Measurements from ENCODE around the gene TBL1XR1. TPM values are rescaled to one million over a fixed set of nuclear protein-coding genes. Genes with fewer than 3 reads are reported as not detected.

TBL1XR1 gene
- total RNA-seq, 1 experiment from 2014 or later = 175 TPM

DNA sequence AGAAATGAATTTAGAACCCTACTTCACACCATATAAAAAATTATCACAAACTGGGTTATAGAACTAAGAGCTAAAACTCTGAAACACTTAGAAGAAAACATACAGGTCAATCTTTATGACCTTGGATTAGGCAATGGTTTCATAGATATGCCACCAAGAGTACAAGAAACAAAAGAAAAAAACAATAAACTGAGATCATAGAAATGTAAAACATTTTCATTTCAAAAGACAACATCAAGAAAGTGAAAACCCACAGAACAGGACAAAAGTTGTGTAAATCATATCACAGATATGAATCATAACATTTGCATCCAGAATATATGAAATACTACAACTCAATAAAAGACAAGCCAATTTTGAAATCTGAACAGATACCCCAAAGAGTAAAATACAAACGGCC, 72.4 kb downstream of the TBL1XR1 start:
- Histone ChIP-seq H4K20me1 (ENCODE audit: control insufficient read depth, insufficient read depth, insufficient read length) (no peaks in the 10 kb centered on the region), H4K91ac (ENCODE audit: insufficient read length, low read depth, low read length) (no peak overlapping the region), H3K4me2 (ENCODE audit: insufficient read depth, insufficient read length, low read length) (no peak overlapping the region), H3K9ac (ENCODE audit: extremely low read depth, insufficient read length, low read length) (no peak overlapping the region), H2BK12ac (ENCODE audit: insufficient read length, low read depth, low read length) (no peak overlapping the region), H3K9me3 (ENCODE audit: control insufficient read depth, low read depth, low read length) (no peaks in the 10 kb centered on the region), H3K79me2 (ENCODE audit: insufficient read depth, low read length) (peaks cover 54% of the 10 kb centered on the region), H3K4me1 (ENCODE audit: insufficient read depth, low read length) (no peaks in the 10 kb centered on the region; the same call in 1 of the 2 replicates), H3K14ac (ENCODE audit: insufficient read depth, low read length) (no peak overlapping the region), H4K5ac (ENCODE audit: insufficient read length, low read depth, low read length) (no peak overlapping the region), H2AFZ (ENCODE audit: low read length) (no peak overlapping the region), H3K23me2 (ENCODE audit: insufficient read length, low read depth, low read length, poor library complexity, severe bottlenecking) (no peaks in the 10 kb centered on the region), H4K8ac (replicated peaks; ENCODE audit: insufficient read length, low read depth, low read length) (no peak overlapping the region), H3K56ac (ENCODE audit: insufficient read length, low read depth, low read length) (no peak overlapping the region), H3T11ph (ENCODE audit: low read length) (no peak overlapping the region), H2AK5ac (ENCODE audit: insufficient read length, low read length) (no peak overlapping the region), H2BK20ac (ENCODE audit: low read depth, low read length, poor library complexity, severe bottlenecking) (no peak overlapping the region), H3K18ac (ENCODE audit: insufficient read length, low read depth, low read length) (no peak overlapping the region), H2BK15ac (ENCODE audit: low read depth, low read length) (no peak overlapping the region), H3K27ac (ENCODE audit: insufficient read length, low read depth, low read length) (no peak overlapping the region), H3K79me1 (ENCODE audit: insufficient read depth, low read depth, low read length, poor library complexity, severe bottlenecking) (peaks cover 8% of the 10 kb centered on the region), H3K4ac (ENCODE audit: low read depth, low read length) (no peak overlapping the region), H3K23ac (ENCODE audit: insufficient read length, low read depth, low read length) (no peak overlapping the region), H2BK120ac (ENCODE audit: low read depth, low read length, poor library complexity, severe bottlenecking) (no peak overlapping the region), H2BK5ac (ENCODE audit: insufficient read length, low read length) (no peak overlapping the region), H3K27me3 (ENCODE audit: insufficient read depth, low read length) (no peaks in the 10 kb centered on the region)
- WGBS (ENCODE audit: extremely low coverage, insufficient read length, low lambda C conversion rate) = no CpG with 5 or more reads among the region's 1 CpG
- H3K36me3 Mint-ChIP-seq (ENCODE audit: insufficient read depth in 1 of 3, low read depth in 3 of 3) = no peaks in the 10 kb centered on the region
- H3K9me3 Mint-ChIP-seq = no peaks in the 10 kb centered on the region
- H3K4me1 Mint-ChIP-seq = peaks cover 58 to 66% of the 10 kb centered on the region in 2 experiments
- peak overlapping the region in 1 of 3 experiments; percentile 9; a peak in 2 of 7 replicates for H3K27ac Mint-ChIP-seq
- no peak for DNase-seq
- no peaks in the 10 kb centered on the region for H3K27me3 Mint-ChIP-seq (ENCODE audit: low read depth)
- TF ChIP-seq, protein P1, sequence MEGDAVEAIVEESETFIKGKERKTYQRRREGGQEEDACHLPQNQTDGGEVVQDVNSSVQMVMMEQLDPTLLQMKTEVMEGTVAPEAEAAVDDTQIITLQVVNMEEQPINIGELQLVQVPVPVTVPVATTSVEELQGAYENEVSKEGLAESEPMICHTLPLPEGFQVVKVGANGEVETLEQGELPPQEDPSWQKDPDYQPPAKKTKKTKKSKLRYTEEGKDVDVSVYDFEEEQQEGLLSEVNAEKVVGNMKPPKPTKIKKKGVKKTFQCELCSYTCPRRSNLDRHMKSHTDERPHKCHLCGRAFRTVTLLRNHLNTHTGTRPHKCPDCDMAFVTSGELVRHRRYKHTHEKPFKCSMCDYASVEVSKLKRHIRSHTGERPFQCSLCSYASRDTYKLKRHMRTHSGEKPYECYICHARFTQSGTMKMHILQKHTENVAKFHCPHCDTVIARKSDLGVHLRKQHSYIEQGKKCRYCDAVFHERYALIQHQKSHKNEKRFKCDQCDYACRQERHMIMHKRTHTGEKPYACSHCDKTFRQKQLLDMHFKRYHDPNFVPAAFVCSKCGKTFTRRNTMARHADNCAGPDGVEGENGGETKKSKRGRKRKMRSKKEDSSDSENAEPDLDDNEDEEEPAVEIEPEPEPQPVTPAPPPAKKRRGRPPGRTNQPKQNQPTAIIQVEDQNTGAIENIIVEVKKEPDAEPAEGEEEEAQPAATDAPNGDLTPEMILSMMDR (conservative IDR thresholded peaks at IDR 0.05) = no peak
- H3K4me3 Mint-ChIP-seq = no peak overlapping the region

Data from H9 (cell line).